DMS79 treated with DMSO at 0.1 percent for 48 hours (cell line): ENCODE data around the gene FTO.

Source experiments
- DNase-seq: peaks from one replicate; lab custom pipeline; 2025; lab: John Stamatoyannopoulos, UW

FTO gene

GRCh38 chr16:53711390-53711789 is 7.4 kb downstream of the FTO start:
- DNase-seq, result no peak

GRCh38 chr16:53712065-53712464 is 8.1 kb downstream of the FTO start:
- no peak for DNase-seq

GRCh38 chr16:53713403-53714204 is 9.6 kb downstream of the FTO start:
- DNase-seq, result no peak

GRCh38 chr16:53714205-53715022 is 10.5 kb downstream of the FTO start:
- DNase-seq, result peak; percentile 84

GRCh38 chr16:53715023-53715384 is 11.0 kb downstream of the FTO start:
- DNase-seq, result peak; percentile 69

GRCh38 chr16:53717577-53717976 is 13.6 kb downstream of the FTO start:
- DNase-seq, result no peak

GRCh38 chr16:53721017-53721416 is 17.1 kb downstream of the FTO start:
- no peak for DNase-seq

GRCh38 chr16:53726625-53727024 is 22.7 kb downstream of the FTO start:
- peak; percentile 31 for DNase-seq

GRCh38 chr16:53730693-53731092 is 26.7 kb downstream of the FTO start:
- no peak for DNase-seq

GRCh38 chr16:53732296-53732929 is 28.5 kb downstream of the FTO start:
- DNase-seq, result no peak

GRCh38 chr16:53734908-53735307 is 31.0 kb downstream of the FTO start:
- DNase-seq, result no peak

- no peak for DNase-seq
Observed at GRCh38 chr16:53736297-53736696, 32.3 kb downstream of the FTO start.

GRCh38 chr16:53737552-53737951 is 33.6 kb downstream of the FTO start:
- DNase-seq, result no peak

GRCh38 chr16:53740476-53740875 is 36.5 kb downstream of the FTO start:
- no peak for DNase-seq

- no peak for DNase-seq
Observed at GRCh38 chr16:53740933-53741531, 37.1 kb downstream of the FTO start.

- no peak for DNase-seq
Observed at GRCh38 chr16:53741546-53741945, 37.6 kb downstream of the FTO start.

- DNase-seq, result no peak
Observed at GRCh38 chr16:53743149-53743566, 39.2 kb downstream of the FTO start.

- no peak for DNase-seq
Observed at GRCh38 chr16:53744449-53744848, 40.5 kb downstream of the FTO start.

- no peak for DNase-seq
Observed at GRCh38 chr16:53745086-53745485, 41.1 kb downstream of the FTO start.

GRCh38 chr16:53745753-53746266 is 41.9 kb downstream of the FTO start:
- DNase-seq, result no peak

- DNase-seq, result no peak
Observed at GRCh38 chr16:53752560-53752959, 48.6 kb downstream of the FTO start.

GRCh38 chr16:53753431-53753830 is 49.5 kb downstream of the FTO start:
- no peak for DNase-seq
